OCI-LY3 (cell line): ENCODE measurements around the gene NEK3.

ENCODE experiments used
- CTCF ChIP-seq: fragments of 200-600, 300-600 bp; sonication (generic); IDR thresholded peaks from 2 replicates; pipeline ENCODE4 v1.5.1; 2014; ENCODE audit warnings: antibody characterized with exemption, low read length, low read depth
- EZH2phosphoT487 ChIP-seq: fragments of 200-600 bp; shearing (Covaris generic); IDR thresholded peaks from 2 replicates; pipeline ENCODE4 v1.6.1; 2018; ENCODE audit warnings: antibody characterized with exemption, mixed run types, low read depth

DNA sequence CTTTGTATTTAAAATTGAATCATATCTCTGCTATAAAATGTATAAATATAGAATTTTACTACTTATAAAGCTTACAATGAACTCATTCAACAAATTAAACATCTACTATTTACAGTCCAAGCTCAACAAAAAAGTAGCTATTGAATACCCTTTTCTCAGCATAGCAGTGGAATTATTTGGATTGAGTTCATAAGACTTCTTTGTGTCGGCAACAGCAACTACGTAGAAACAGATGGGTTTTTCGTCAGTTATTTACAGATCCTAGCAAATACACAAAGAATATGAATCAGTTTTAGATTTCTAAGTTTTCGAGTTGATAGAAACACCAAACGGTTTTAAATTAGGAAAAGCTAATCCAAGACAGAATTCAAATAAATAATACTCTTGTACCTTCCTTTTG lies 10.4 kb upstream of the NEK3 start:
- no peak for TF ChIP-seq CTCF
- TF ChIP-seq EZH2phosphoT487, result no peak
